Thoracic aorta endothelial cell (primary cell): ENCODE results near the gene STPG2. TPM values are rescaled to one million over a fixed set of nuclear protein-coding genes. Genes with fewer than 3 reads are reported as not detected.

Experiments used
- total RNA-seq: library from RNA; depleted of rRNA; stranded (reverse); fragments of >200 nt; gene quantifications from 2 replicates; pipeline ENCODE4 v1.2.3, GENCODE V29; 2012

The STPG2 gene
- total RNA-seq: 0.13 TPM in 1 of 2 replicates, not detected in the other

GRCh38 chr4:98143001-98143899 lies at the start of gene STPG2:
Gene STPG2, minus strand, starts transcription at chr4:98143476.

Other genes with a start within 250 kb of the STPG2 start
- 90.0 and 102 TPM in 2 replicates for gene RAP1GDS1, start 117.9 kb upstream of the STPG2 start, total RNA-seq